8988T (cell line): ENCODE data around the gene SMYD3.
"Not testable (repeated sequence)": the region's sequence is repeated elsewhere in the genome, so short reads cannot be mapped to it uniquely, and the experiment has no call there.

Source experiments
- DNase-seq: peaks from one replicate; pipeline ENCODE4 v3.0.0; 2011

SMYD3 gene

DNA sequence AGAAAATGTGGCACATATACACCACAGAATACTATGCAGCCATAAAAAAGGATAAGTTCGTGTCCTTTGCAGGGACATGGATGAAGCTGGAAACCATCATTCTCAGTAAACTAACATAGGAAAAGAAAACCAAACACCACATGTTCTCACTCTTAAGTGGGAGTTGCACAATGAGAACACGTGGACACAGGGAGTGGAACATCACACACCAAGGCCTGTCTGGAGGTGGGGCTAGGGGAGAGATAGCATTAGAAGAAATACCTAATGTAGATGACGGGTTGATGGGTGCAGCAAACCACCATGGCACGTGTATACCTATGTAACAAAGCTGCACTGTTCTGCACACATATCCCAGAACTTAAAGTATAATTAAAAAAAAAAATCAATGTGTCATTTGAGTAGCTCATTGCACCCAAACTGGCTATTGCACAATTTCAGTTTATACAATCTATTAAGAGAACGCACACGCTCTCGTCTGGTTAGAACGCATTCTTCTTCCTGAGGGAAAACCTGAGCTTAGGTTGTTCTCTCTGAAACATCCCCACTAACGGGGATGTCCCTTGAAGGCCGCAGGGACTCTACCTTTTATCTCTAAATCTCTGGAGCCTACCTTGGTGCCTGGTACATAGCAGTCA lies 535.9 kb downstream of the SMYD3 start:
- not testable (repeated sequence) for DNase-seq

GRCh38 chr1:245969283-245969682 lies 537.8 kb downstream of the SMYD3 start:
- DNase-seq, result no peak

- no peak for DNase-seq
Observed at GRCh38 chr1:245968775-245969174, 538.3 kb downstream of the SMYD3 start.

GRCh38 chr1:245965398-245965797 lies 541.7 kb downstream of the SMYD3 start:
- no peak for DNase-seq

DNA sequence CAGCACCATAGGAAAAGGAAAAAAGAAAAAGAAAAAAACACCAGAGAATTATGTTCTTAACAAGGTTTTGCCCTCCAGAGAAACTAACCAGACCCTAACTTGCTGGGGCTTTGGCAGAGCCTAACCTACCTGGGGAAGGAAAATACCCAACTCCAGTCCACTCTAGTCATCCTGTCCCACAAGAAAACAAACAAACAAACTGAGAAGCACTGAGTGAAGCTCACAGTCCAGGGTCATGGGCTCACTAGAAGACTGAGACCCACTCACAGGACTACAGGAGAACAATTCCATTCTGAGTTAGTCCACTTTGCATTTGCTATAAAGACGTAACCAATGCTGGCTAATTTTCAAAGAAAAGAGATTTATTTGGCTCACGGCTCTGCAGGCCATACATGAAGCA lies 543.4 kb downstream of the SMYD3 start:
- DNase-seq, result no peak

- DNase-seq, result no peak
Observed at GRCh38 chr1:245962453-245962852, 544.6 kb downstream of the SMYD3 start.

- no peak for DNase-seq
Observed at GRCh38 chr1:245961137-245961540, 545.9 kb downstream of the SMYD3 start.

GRCh38 chr1:245960171-245960570 lies 546.9 kb downstream of the SMYD3 start:
- DNase-seq, result no peak

DNA sequence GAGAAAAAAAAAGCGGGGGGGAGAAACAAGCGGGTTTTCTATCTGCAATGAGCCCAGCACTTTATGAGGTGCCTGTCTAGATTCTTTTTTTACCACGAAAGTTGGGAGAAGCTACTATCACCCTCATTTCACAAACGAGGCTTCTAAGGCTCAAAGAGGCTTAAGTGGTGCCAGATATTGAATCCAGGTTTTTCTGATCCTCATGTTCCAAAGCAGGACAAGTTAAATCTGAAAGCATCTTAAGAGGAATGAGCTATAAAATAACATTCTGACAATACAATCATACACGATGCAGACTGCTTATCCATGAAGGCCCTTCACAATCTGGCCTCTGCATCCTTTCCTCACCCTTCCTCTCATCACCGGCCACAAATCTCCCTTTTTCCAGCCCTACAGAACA lies 549.1 kb downstream of the SMYD3 start:
- DNase-seq, result no peak

- no peak for DNase-seq
Observed at GRCh38 chr1:245957427-245957826, 549.7 kb downstream of the SMYD3 start.

DNA sequence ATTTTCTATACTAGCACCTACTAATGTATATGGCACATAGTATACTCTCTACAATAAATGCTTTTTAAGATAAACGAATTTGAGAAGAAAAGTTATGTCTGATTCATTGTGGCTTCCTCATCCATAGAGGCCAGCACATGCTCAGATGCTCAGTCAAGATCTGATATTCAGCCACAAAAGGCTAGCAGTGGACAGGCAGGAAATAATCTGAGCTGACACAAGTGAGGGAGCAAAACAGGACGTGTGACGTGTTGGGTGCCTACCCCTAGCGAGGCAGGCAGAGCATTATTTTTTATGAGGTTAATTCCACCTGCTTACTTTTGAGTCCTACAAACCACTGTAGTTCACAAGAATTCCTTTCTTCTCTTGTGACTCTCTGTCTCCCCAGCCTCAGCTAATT lies 550.9 kb downstream of the SMYD3 start:
- DNase-seq, result no peak

- DNase-seq, result no peak
Observed at GRCh38 chr1:245953876-245954660, 553.0 kb downstream of the SMYD3 start.

GRCh38 chr1:245952383-245953026 lies 554.6 kb downstream of the SMYD3 start:
- no peak for DNase-seq

GRCh38 chr1:245948786-245949185 lies 558.3 kb downstream of the SMYD3 start:
- no peak for DNase-seq

DNA sequence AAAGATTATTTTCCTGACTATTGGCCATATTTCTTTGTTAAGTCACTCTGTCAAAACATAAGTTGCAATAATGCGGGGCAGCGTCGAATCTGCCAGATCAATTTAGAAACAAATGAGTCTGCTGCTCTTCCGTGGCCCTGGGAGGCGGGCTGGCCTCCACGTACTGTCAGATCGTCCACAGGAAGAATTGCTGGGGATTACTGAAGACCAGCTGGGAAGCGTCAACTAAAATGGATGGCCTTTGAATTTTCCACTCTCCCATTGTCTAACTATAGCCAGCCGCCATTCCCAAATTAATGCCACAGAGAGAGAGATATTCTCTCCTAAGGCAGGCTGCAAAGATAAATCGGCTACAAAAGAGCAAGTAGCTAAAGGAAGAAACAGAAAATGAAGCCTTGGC lies 560.2 kb downstream of the SMYD3 start:
- no peak for DNase-seq

DNA sequence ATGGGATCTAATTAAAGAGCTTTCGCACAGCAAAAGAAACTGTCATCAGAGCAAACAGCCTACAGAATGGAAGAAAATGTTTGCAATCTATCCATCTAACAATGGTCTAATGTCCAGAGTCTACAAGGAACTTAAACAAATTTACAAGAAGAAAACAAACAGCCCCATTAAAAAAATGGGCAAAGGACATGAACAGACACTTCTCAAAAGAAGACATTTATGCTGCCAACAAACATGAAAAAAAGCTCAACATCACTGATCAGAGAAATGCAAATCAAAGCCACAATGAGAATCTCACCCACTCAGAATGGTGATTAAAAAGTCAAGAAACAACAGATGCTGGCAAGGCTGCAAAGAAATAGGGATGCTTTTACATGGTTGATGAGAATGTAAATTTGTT lies 561.9 kb downstream of the SMYD3 start:
- DNase-seq, result not testable (repeated sequence)

- no peak for DNase-seq
Observed at GRCh38 chr1:245942856-245943255, 564.2 kb downstream of the SMYD3 start.

- not testable (repeated sequence) for DNase-seq
Observed at GRCh38 chr1:245941771-245942170, 565.3 kb downstream of the SMYD3 start.

DNA sequence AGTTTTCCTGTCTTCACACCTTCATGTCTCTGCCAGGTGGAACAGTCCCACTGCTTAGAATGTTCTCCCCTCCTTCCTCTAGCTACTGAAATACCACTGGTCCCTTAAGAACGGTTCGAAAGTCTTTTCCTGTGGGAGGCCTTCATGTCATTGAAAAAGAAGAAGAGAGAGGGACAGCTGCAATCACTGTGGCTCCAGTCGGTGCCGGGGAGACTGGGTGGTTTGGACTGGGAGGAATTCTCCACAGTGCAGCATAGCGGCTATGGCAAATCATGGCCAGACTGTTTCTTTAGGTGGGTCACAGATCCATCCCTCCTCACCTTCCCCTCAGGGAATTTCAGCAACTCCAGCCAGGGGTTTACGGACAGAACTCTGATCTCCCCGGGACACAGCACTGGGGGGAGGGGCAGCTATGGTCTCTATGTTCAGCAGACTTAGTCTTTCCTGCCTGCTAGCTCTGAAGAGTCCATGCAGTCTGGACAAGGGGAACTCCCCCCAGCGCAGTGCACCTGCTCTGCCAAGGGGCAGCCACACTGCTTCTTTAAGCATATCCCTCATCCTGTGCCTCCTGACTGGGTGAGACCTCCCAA lies 567.2 kb downstream of the SMYD3 start:
- no peak for DNase-seq

DNA sequence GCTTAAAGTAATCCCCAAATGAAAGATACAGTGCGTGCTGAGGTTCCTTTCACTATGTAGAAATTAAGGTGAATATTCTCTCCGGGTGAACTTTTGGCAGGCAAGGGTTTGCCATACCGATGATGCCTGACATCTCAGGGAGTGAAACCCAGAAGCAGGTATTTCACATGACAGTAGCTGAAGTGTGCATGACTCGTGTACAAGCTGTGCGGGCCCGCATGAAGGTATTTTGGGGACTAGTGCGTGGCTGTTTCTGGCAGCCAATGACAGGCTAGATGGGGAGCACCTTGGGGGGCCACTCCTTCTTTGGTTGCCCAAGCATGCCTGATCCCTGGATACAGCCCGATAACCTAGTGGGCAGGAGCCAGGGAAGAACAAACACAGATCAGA lies 569.0 kb downstream of the SMYD3 start:
- DNase-seq, result no peak

- DNase-seq, result no peak
Observed at GRCh38 chr1:245937316-245938045, 569.6 kb downstream of the SMYD3 start.

- no peak for DNase-seq
Observed at GRCh38 chr1:245934409-245934808, 572.7 kb downstream of the SMYD3 start.

- no peak for DNase-seq
Observed at GRCh38 chr1:245933431-245934045, 573.5 kb downstream of the SMYD3 start.
